K562 (cell line): Measurements from ENCODE around the gene FNBP1. TPM values are rescaled to one million over a fixed set of nuclear protein-coding genes. Genes with fewer than 3 reads are reported as not detected.

Source experiments
- BRD9 ChIP-seq: fragments of 450-650 bp; IDR thresholded peaks from 2 replicates; pipeline ENCODE4 v1.6.1; 2018; ENCODE audit warnings: low read depth; ENCODE audit not compliant: partially characterized antibody
- CXXC5 ChIP-seq: fragments of 250-450 bp; sonication (Bioruptor Pico); IDR thresholded peaks from 2 replicates; pipeline ENCODE4 v1.8.0; 2022; ENCODE audit warnings: inconsistent platforms, mild to moderate bottlenecking, moderate library complexity
- DMBX1 ChIP-seq: fragments of 250-450 bp; sonication (Bioruptor Pico); IDR thresholded peaks from 2 replicates; pipeline ENCODE4 v1.8.0; 2022; ENCODE audit warnings: inconsistent platforms, mild to moderate bottlenecking, moderate library complexity, borderline replicate concordance
- ETV5 ChIP-seq: sonication (generic); formaldehyde crosslinking; IDR thresholded peaks from 2 replicates; pipeline ENCODE4 v1.4.0; 2020; ENCODE audit warnings: low read depth, mild to moderate bottlenecking, missing genetic modification reagents
- EZH2 ChIP-seq: IDR thresholded peaks from 2 replicates; pipeline ENCODE4 v1.6.1; 2012; ENCODE audit warnings: low read depth, mild to moderate bottlenecking, inconsistent platforms, low read length, borderline replicate concordance
- GTF2B ChIP-seq: IDR thresholded peaks from 2 replicates; pipeline ENCODE4 v1.6.1; 2011; ENCODE audit not compliant: insufficient read length; ENCODE audit errors: extremely low read depth
- HNRNPUL1 ChIP-seq: fragments of 200-400 bp; formaldehyde crosslinking; IDR thresholded peaks from 2 replicates; pipeline ENCODE4 v1.6.1; 2017; ENCODE audit warnings: low read length
- ID3 ChIP-seq, 2 experiments: fragments of 250-450 bp in 1 of 2; fragments of 450-650 bp in 1 of 2; sonication (Bioruptor Pico) in 1 of 2; IDR thresholded peaks; 2 replicates each; pipeline versions ENCODE4 v1.6.1 to v1.8.0; 2016 to 2021; ENCODE audit warnings: mild to moderate bottlenecking in 2 of 2, moderate library complexity in 2 of 2, missing compliant biosample characterization in 1 of 2, missing genetic modification characterization in 1 of 2
- NCOA1 ChIP-seq: fragments of 450-650 bp; IDR thresholded peaks from 2 replicates; pipeline ENCODE4 v1.6.1; 2016; ENCODE audit warnings: low read depth
- NR1H2 ChIP-seq: sonication (generic); formaldehyde crosslinking; IDR thresholded peaks from 2 replicates; pipeline ENCODE4 v1.4.0; 2020; ENCODE audit warnings: mild to moderate bottlenecking, missing genetic modification reagents
- RBFOX2 ChIP-seq: fragments of 200-400 bp; formaldehyde crosslinking; IDR thresholded peaks from 2 replicates; pipeline ENCODE4 v1.6.1; 2017; ENCODE audit warnings: low read depth, mild to moderate bottlenecking, low read length, moderate library complexity
- SMARCC2 ChIP-seq: fragments of 450-650 bp; IDR thresholded peaks from 2 replicates; pipeline ENCODE4 v1.6.1; 2017; ENCODE audit warnings: antibody characterized with exemption, moderate library complexity, mild to moderate bottlenecking, low read depth
- SPI1 ChIP-seq: IDR thresholded peaks from 2 replicates; pipeline ENCODE4 v1.6.1; 2011; ENCODE audit warnings: low read depth, low read length, control low read depth, borderline replicate concordance
- TEAD4 ChIP-seq, 2 experiments: sonication (generic) in 1 of 2; formaldehyde crosslinking in 1 of 2; IDR thresholded peaks; 2 replicates each; pipeline versions ENCODE4 v1.6.1 to v1.8.0; 2012 to 2022; ENCODE audit warnings: borderline replicate concordance in 1 of 2, inconsistent platforms in 1 of 2, low read length in 1 of 2, mild to moderate bottlenecking in 1 of 2, missing genetic modification reagents in 1 of 2
- TGIF2 ChIP-seq: sonication (generic); formaldehyde crosslinking; IDR thresholded peaks from 2 replicates; pipeline ENCODE4 v1.8.1; 2022; ENCODE audit warnings: mild to moderate bottlenecking, missing genetic modification reagents, moderate library complexity
- XRCC4 ChIP-seq: IDR thresholded peaks from one replicate; pipeline ENCODE4 v1.6.1; 2011; ENCODE audit not compliant: insufficient read depth, insufficient read length; ENCODE audit errors: extremely low read depth
- ZNF57 ChIP-seq: fragments of 450-650 bp; formaldehyde crosslinking; IDR thresholded peaks from 2 replicates; pipeline ENCODE4 v1.4.0; 2020; ENCODE audit warnings: mild to moderate bottlenecking, moderate library complexity
- ZNF778 ChIP-seq: fragments of 450-650 bp; formaldehyde crosslinking; IDR thresholded peaks from 2 replicates; pipeline ENCODE4 v1.4.0; 2020; ENCODE audit warnings: mild to moderate bottlenecking, moderate library complexity
- polyA plus RNA-seq, 8 experiments: library from polyadenylated mRNA; depleted of rRNA in 4 of 8; stranded (reverse) in 5 of 8; unstranded in 3 of 8; fragments of >200 nt; fragmentation: Nextera tagmentation in 2 of 8; fragmentation: Illumina TruSeq in 1 of 8; extraction: Ambion mirVana in 2 of 8; extraction: Trizol in 1 of 8; gene quantifications; 2 replicates each; pipeline versions ENCODE4 v1.2.1 to v1.2.3, GENCODE V29; 2011 to 2014; ENCODE audit warnings: inconsistent platforms in 1 of 8, missing spikeins in 1 of 8
- total RNA-seq, 7 experiments: library from RNA; depleted of rRNA in 6 of 7; stranded (reverse); fragments of >200 nt in 6 of 7; fragmentation: Illumina TruSeq in 2 of 7; extraction: Trizol in 2 of 7; gene quantifications; 2 replicates each; pipeline versions ENCODE4 v1.2.1 to v1.2.3, GENCODE V29; 2011 to 2021; ENCODE audit warnings: low replicate concordance in 1 of 7
- TF ChIP-seq, protein P1 (sequence below): sonication (generic); IDR thresholded peaks from 2 replicates; pipeline ENCODE4 v1.6.1; 2016
- TF ChIP-seq, protein P2 (sequence below): fragments of 250-450 bp; sonication (Bioruptor Pico); IDR thresholded peaks from 2 replicates; pipeline ENCODE4 v1.4.0; 2020; ENCODE audit warnings: mild to moderate bottlenecking, moderate library complexity, borderline replicate concordance
- TF ChIP-seq, protein P3 (sequence below): fragments of 250-450 bp; sonication (Bioruptor Pico); IDR thresholded peaks from 2 replicates; pipeline ENCODE4 v1.8.0; 2021; ENCODE audit warnings: mild to moderate bottlenecking, moderate library complexity

Gene FNBP1
- total and polyA plus RNA-seq, 9 of the 15 experiments (the other 6 are each of a cell fraction or from before 2014, with no cell fraction given) = 1.8 to 14.9 (median 7.6) TPM

GRCh38 chr9:129864991-129865647 is 177.9 kb downstream of the FNBP1 start (continued):
- TF ChIP-seq, protein P1, sequence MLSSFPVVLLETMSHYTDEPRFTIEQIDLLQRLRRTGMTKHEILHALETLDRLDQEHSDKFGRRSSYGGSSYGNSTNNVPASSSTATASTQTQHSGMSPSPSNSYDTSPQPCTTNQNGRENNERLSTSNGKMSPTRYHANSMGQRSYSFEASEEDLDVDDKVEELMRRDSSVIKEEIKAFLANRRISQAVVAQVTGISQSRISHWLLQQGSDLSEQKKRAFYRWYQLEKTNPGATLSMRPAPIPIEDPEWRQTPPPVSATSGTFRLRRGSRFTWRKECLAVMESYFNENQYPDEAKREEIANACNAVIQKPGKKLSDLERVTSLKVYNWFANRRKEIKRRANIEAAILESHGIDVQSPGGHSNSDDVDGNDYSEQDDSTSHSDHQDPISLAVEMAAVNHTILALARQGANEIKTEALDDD = no peak
- TF ChIP-seq CXXC5 (CRISPR knock-in tag) (no peak; the same call in 1 of the 2 replicates), HNRNPUL1 (no peak), TGIF2 (CRISPR knock-in tag) (no peak), ETV5 (CRISPR knock-in tag) (0 out of 2 replicates have a peak, but pooled peaks have one; percentile 45), XRCC4 (no peak), ID3 (CRISPR knock-in tag; IDR thresholded peaks at IDR 0.05) (no peak), ID3 (tag; IDR thresholded peaks at IDR 0.05) (0 out of 2 replicates have a peak, but pooled peaks have one; percentile 15), SMARCC2 (no peak), DMBX1 (CRISPR knock-in tag) (no peak), TEAD4 (IDR thresholded peaks at IDR 0.05; ENCODE audit: low read length) (no peak), TEAD4 (CRISPR knock-in tag; IDR thresholded peaks at IDR 0.05; ENCODE audit: borderline replicate concordance) (no peak), ZNF778 (CRISPR knock-in tag) (no peak), RBFOX2 (peak; percentile 56), ZNF57 (CRISPR knock-in tag) (0 out of 2 replicates have a peak, but pooled peaks have one; percentile 12), EZH2 (no peak), NR1H2 (peak; percentile 63; the same call in 1 of the 2 replicates), GTF2B (no peak), NCOA1 (no peak), SPI1 (no peak), BRD9 (no peak)
- TF ChIP-seq, protein P2, sequence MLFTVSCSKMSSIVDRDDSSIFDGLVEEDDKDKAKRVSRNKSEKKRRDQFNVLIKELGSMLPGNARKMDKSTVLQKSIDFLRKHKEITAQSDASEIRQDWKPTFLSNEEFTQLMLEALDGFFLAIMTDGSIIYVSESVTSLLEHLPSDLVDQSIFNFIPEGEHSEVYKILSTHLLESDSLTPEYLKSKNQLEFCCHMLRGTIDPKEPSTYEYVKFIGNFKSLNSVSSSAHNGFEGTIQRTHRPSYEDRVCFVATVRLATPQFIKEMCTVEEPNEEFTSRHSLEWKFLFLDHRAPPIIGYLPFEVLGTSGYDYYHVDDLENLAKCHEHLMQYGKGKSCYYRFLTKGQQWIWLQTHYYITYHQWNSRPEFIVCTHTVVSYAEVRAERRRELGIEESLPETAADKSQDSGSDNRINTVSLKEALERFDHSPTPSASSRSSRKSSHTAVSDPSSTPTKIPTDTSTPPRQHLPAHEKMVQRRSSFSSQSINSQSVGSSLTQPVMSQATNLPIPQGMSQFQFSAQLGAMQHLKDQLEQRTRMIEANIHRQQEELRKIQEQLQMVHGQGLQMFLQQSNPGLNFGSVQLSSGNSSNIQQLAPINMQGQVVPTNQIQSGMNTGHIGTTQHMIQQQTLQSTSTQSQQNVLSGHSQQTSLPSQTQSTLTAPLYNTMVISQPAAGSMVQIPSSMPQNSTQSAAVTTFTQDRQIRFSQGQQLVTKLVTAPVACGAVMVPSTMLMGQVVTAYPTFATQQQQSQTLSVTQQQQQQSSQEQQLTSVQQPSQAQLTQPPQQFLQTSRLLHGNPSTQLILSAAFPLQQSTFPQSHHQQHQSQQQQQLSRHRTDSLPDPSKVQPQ (CRISPR knock-in tag) = no peak
- TF ChIP-seq, protein P3, sequence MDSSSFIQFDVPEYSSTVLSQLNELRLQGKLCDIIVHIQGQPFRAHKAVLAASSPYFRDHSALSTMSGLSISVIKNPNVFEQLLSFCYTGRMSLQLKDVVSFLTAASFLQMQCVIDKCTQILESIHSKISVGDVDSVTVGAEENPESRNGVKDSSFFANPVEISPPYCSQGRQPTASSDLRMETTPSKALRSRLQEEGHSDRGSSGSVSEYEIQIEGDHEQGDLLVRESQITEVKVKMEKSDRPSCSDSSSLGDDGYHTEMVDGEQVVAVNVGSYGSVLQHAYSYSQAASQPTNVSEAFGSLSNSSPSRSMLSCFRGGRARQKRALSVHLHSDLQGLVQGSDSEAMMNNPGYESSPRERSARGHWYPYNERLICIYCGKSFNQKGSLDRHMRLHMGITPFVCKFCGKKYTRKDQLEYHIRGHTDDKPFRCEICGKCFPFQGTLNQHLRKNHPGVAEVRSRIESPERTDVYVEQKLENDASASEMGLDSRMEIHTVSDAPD (CRISPR knock-in tag) = no peak
